HepG2 (cell line): ENCODE data around the gene SLFN12. TPM values are rescaled to one million over a fixed set of nuclear protein-coding genes. Genes with fewer than 3 reads are reported as not detected.

Source experiments
- ATAC-seq: fragments of 200-7000 bp; cut with Tn5 transposase; 3 replicates; pipeline ENCODE4 v1.9.1; 2020; ENCODE audit warnings: mild to moderate bottlenecking, moderate library complexity
- BruUV-seq: library from RNA; stranded (reverse); fragments of 400-500 nt; replicated peaks from 2 replicates; lab custom pipeline; 2021; lab: Mats Ljungman, UMichigan
- CTCF ChIA-PET: fragments of 300-600 bp; formaldehyde crosslinking; extraction: SDS; loops from one replicate; lab custom pipeline; 2021; ENCODE audit warnings: low total read pairs, inconsistent platforms, low intra/inter-chr PET ratio; lab: Yijun Ruan, JAX
- POLR2A ChIA-PET: fragments of 350-600 bp; sonication (Branson Sonifier 250); formaldehyde crosslinking; loops from one replicate; lab custom pipeline; 2020; ENCODE audit warnings: antibody characterized with exemption, inconsistent platforms; lab: Yijun Ruan, JAX
- DNase-seq: peaks from one replicate; pipeline ENCODE4 v3.0.0-alpha.2; 2015; ENCODE audit warnings: low spot score
- FAIRE-seq: peaks from 3 replicates; lab custom pipeline; 2011; peaks lifted over from hg19 to GRCh38; lab: Jason Lieb, UNC
- H2AFZ ChIP-seq: one replicate; pipeline ENCODE4 v1.6.1; 2011; ENCODE audit warnings: low read length, inconsistent platforms
- H3K27ac ChIP-seq: fragments of 300-600 bp; 3 replicates; pipeline ENCODE4 v1.8.0; 2011; ENCODE audit warnings: mixed run types, mild to moderate bottlenecking, mixed read lengths, low read length, inconsistent platforms; ENCODE audit not compliant: insufficient read depth; ENCODE audit errors: extremely low read length
- H3K27me3 ChIP-seq, 2 experiments: fragments of 200-600 bp in 1 of 2; 2 replicates in 1 of 2; 3 replicates in 1 of 2; pipeline versions ENCODE4 v1.6.0 to v1.8.0; 2011; ENCODE audit warnings: low read length in 2 of 2, mild to moderate bottlenecking in 2 of 2, moderate library complexity in 2 of 2, inconsistent platforms in 1 of 2; ENCODE audit not compliant: insufficient read depth in 2 of 2, control insufficient read depth in 1 of 2
- H3K36me3 ChIP-seq, 2 experiments: fragments of 200-600 bp in 1 of 2; replicated peaks in 1 of 2; 2 replicates in 1 of 2; 3 replicates in 1 of 2; pipeline versions ENCODE4 v1.5.1 to v1.8.0; 2011; ENCODE audit warnings: low read length in 2 of 2, inconsistent platforms in 1 of 2; ENCODE audit not compliant: insufficient read depth in 2 of 2, control insufficient read depth in 1 of 2
- H3K4me1 ChIP-seq: 2 replicates; pipeline ENCODE4 v1.5.1; 2012; ENCODE audit warnings: low read length, inconsistent platforms; ENCODE audit not compliant: insufficient read depth
- H3K4me2 ChIP-seq: 2 replicates; pipeline ENCODE4 v1.6.0; 2011; ENCODE audit warnings: low read depth, low read length, inconsistent platforms
- H3K4me3 ChIP-seq, 3 experiments: fragments of 200-600 bp in 1 of 3; sonication (generic), shearing (Covaris generic) in 1 of 3; replicated peaks in 1 of 3; 2 replicates each; pipeline ENCODE4 v1.5.1; 2011 to 2016; ENCODE audit warnings: low read length in 3 of 3, inconsistent platforms in 2 of 3, low read depth in 2 of 3, mild to moderate bottlenecking in 2 of 3, control low read depth in 1 of 3, mixed read lengths in 1 of 3; ENCODE audit not compliant: insufficient read depth in 1 of 3
- H3K79me2 ChIP-seq: one replicate; pipeline ENCODE4 v1.6.1; 2011; ENCODE audit warnings: low read length, inconsistent platforms; ENCODE audit not compliant: insufficient read depth
- H3K9ac ChIP-seq: 2 replicates; pipeline ENCODE4 v1.6.0; 2011; ENCODE audit warnings: mild to moderate bottlenecking, low read depth, low read length, inconsistent platforms; ENCODE audit not compliant: insufficient read depth
- H3K9me3 ChIP-seq: 2 replicates; pipeline ENCODE4 v1.5.1; 2012; ENCODE audit warnings: mild to moderate bottlenecking, low read length
- H4K20me1 ChIP-seq: 2 replicates; pipeline ENCODE4 v1.6.0; 2011; ENCODE audit warnings: inconsistent platforms, mild to moderate bottlenecking, low read length, moderate library complexity; ENCODE audit not compliant: insufficient read depth
- BRF2 ChIP-seq: sonication (generic); formaldehyde crosslinking; IDR thresholded peaks from 2 replicates; pipeline ENCODE4 v1.8.1; 2022; ENCODE audit warnings: mild to moderate bottlenecking, missing genetic modification reagents
- FOXP1 ChIP-seq, 2 experiments: fragments of 450-650 bp in 1 of 2; IDR thresholded peaks; 2 replicates each; pipeline ENCODE4 v1.6.1; 2017 to 2018; ENCODE audit warnings: antibody characterized with exemption in 1 of 2
- KDM1A ChIP-seq: IDR thresholded peaks from 2 replicates; pipeline ENCODE4 v1.6.1; 2016; ENCODE audit warnings: missing compliant biosample characterization
- MLX ChIP-seq: IDR thresholded peaks from 2 replicates; pipeline ENCODE4 v1.6.1; 2016
- NFE2L1 ChIP-seq: sonication (generic); formaldehyde crosslinking; IDR thresholded peaks from 2 replicates; pipeline ENCODE4 v1.4.0; 2020; ENCODE audit warnings: missing genetic modification reagents, mild to moderate bottlenecking, borderline replicate concordance
- NR1H2 ChIP-seq: sonication (generic); formaldehyde crosslinking; IDR thresholded peaks from 2 replicates; pipeline ENCODE4 v1.8.1; 2022; ENCODE audit warnings: low read depth, missing genetic modification reagents, borderline replicate concordance
- RBAK ChIP-seq: sonication (generic); formaldehyde crosslinking; IDR thresholded peaks from 2 replicates; pipeline ENCODE4 v1.5.1; 2020; ENCODE audit warnings: mild to moderate bottlenecking, missing genetic modification reagents
- RBM39 ChIP-seq: fragments of 200-400 bp; formaldehyde crosslinking; IDR thresholded peaks from one replicate; pipeline ENCODE4 v1.6.1; 2018; ENCODE audit warnings: antibody characterized with exemption, mild to moderate bottlenecking, low read depth, low read length; ENCODE audit not compliant: poor library complexity, severe bottlenecking
- ZNF547 ChIP-seq: sonication (generic); formaldehyde crosslinking; IDR thresholded peaks from 2 replicates; pipeline ENCODE4 v1.5.1; 2020; ENCODE audit warnings: mild to moderate bottlenecking, missing genetic modification reagents
- ZNF639 ChIP-seq: conservative IDR thresholded peaks from 2 replicates; pipeline ENCODE4 v1.6.1; 2018; ENCODE audit warnings: missing genetic modification reagents
- ZNF710 ChIP-seq: sonication (generic); formaldehyde crosslinking; IDR thresholded peaks from 2 replicates; pipeline ENCODE4 v1.5.0; 2020; ENCODE audit warnings: mild to moderate bottlenecking, missing genetic modification reagents, borderline replicate concordance
- WGBS: methylation state at CpG from one replicate; pipeline ENCODE4 v1.1.6; 2017; ENCODE audit warnings: low lambda C conversion rate; 5-methylcytosine and 5-hydroxymethylcytosine counted together
- in situ Hi-C: cut with HindIII; loops from 2 replicates; pipeline ENCODE4 v1.10.0; 2017; ENCODE audit warnings: low pct_unique_long_range_greater_than_20kb; ENCODE audit not compliant: extremely low pct_ligation_motif_present
- intact Hi-C: fragments of 100-400 bp; cut with micrococcal nuclease; formaldehyde crosslinking; loops from one replicate; pipeline ENCODE4 v1.10.0; 2022; ENCODE audit not compliant: unreplicated experiment
- polyA plus RNA-seq, 8 experiments: library from polyadenylated mRNA; depleted of rRNA in 3 of 8; stranded (reverse) in 7 of 8; unstranded in 1 of 8; fragments of >200 nt; fragmentation: Illumina TruSeq in 4 of 8; extraction: Trizol in 4 of 8; gene quantifications; 2 replicates each; pipeline versions ENCODE4 v1.2.1 to v1.2.3, GENCODE V29; 2011 to 2016; ENCODE audit warnings: low read depth in 4 of 8, missing spikeins in 1 of 8, mixed read lengths in 1 of 8; ENCODE audit not compliant: insufficient read depth in 1 of 8
- total RNA-seq, 5 experiments: library from RNA; depleted of rRNA; stranded (reverse); fragments of >200 nt; fragmentation: Illumina TruSeq; extraction: Trizol; gene quantifications; 2 replicates each; pipeline ENCODE4 v1.2.3, GENCODE V29; 2016; ENCODE audit warnings: low read depth in 1 of 5
- TF ChIP-seq, protein P1 (sequence below): sonication (generic); formaldehyde crosslinking; IDR thresholded peaks from 2 replicates; pipeline ENCODE4 v1.4.0; 2020; ENCODE audit warnings: mild to moderate bottlenecking, low read depth, missing genetic modification reagents

The SLFN12 gene
- total and polyA plus RNA-seq, 2 of the 13 experiments (the other 11 are each of a cell fraction or from before 2014, with no cell fraction given) = 0.13 TPM; not detected in 1

DNA sequence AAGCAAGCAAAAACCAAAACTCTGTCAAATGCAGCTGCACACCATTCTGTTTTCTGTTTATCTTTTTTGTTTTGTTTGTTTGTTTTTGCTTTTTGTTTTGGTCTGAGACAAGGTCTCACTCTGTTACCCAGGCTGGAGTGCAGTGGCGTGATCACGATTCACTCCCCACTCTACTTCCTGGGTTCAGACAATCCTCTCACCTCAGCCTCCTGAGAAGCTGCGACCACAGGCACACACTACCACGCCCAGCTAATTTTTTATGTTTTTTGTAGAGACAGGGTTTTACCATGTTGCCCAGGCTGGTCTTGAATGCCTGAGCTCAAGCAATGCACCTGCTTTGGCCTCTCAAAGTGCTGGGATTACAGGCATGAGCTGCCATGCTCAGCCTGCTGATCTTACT, 35.5 kb upstream of the SLFN12 start:
- no peaks in the 10 kb centered on the region for H4K20me1 ChIP-seq
- H3K4me2 ChIP-seq = no peak overlapping the region
- no peak for DNase-seq
- H3K79me2 ChIP-seq = no peaks in the 10 kb centered on the region
- 2% methylated on average over 4 of the region's 4 CpGs for WGBS
- H3K36me3 ChIP-seq = no peaks in the 10 kb centered on the region
- no peak for FAIRE-seq
- no peak overlapping the region for H3K27ac ChIP-seq
- in situ Hi-C loops (no loop called here), intact Hi-C loops (no loop called here)
- no TSS peak for BruUV-seq
- no peak overlapping the region for H3K4me3 ChIP-seq
- no peak overlapping the region for H3K9ac ChIP-seq
- ChIA-PET CTCF (no interaction called here), POLR2A (no interaction called here)
- H3K9me3 ChIP-seq = no peaks in the 10 kb centered on the region
- H2AFZ ChIP-seq = no peak overlapping the region
- TF ChIP-seq RBAK (no peak), NR1H2 (no peak), NFE2L1 (CRISPR knock-in tag) (no peak), RBM39 (no peak), ZNF710 (CRISPR knock-in tag) (no peak), MLX (CRISPR knock-in tag) (no peak), KDM1A (CRISPR knock-in tag) (no peak), ZNF547 (no peak), BRF2 (CRISPR knock-in tag) (no peak), FOXP1 (IDR thresholded peaks at IDR 0.05) (no peak), FOXP1 (CRISPR knock-in tag; IDR thresholded peaks at IDR 0.05) (no peak), ZNF639 (CRISPR knock-in tag) (no peak)
- TF ChIP-seq, protein P1, sequence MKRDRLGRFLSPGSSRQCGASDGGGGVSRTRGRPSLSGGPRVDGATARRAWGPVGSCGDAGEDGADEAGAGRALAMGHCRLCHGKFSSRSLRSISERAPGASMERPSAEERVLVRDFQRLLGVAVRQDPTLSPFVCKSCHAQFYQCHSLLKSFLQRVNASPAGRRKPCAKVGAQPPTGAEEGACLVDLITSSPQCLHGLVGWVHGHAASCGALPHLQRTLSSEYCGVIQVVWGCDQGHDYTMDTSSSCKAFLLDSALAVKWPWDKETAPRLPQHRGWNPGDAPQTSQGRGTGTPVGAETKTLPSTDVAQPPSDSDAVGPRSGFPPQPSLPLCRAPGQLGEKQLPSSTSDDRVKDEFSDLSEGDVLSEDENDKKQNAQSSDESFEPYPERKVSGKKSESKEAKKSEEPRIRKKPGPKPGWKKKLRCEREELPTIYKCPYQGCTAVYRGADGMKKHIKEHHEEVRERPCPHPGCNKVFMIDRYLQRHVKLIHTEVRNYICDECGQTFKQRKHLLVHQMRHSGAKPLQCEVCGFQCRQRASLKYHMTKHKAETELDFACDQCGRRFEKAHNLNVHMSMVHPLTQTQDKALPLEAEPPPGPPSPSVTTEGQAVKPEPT (CRISPR knock-in tag) = no peak
- no peaks in the 10 kb centered on the region for H3K4me1 ChIP-seq
- H3K27me3 ChIP-seq = peaks cover 0 to 9% of the 10 kb centered on the region in 2 experiments; a peak in 1 of 5 replicates
- ATAC-seq = no peak
